Smooth muscle cell (in vitro differentiated cells): Measurements from ENCODE around the gene RIT1. TPM values are rescaled to one million over a fixed set of nuclear protein-coding genes. Genes with fewer than 3 reads are reported as not detected.

Experiments used
- DNase-seq: peaks from one replicate; lab custom pipeline; 2025; ENCODE audit not compliant: unreplicated experiment; lab: John Stamatoyannopoulos, UW
- H2AFZ ChIP-seq: fragments of 200-600 bp; sonication (generic); 2 replicates; pipeline ENCODE4 v1.6.0; 2016; ENCODE audit warnings: antibody characterized with exemption, low read depth, mild to moderate bottlenecking
- H3F3A ChIP-seq: fragments of 200-600 bp; sonication (generic); 2 replicates; pipeline ENCODE4 v1.6.0; 2017; ENCODE audit warnings: antibody characterized with exemption, low read depth
- H3K27ac ChIP-seq: fragments of 200-600 bp; sonication (generic); 2 replicates; pipeline ENCODE4 v1.5.1; 2016; ENCODE audit warnings: low read depth, mild to moderate bottlenecking
- H3K27me3 ChIP-seq: fragments of 200-600 bp; sonication (generic); 2 replicates; pipeline ENCODE4 v1.6.1; 2016; ENCODE audit warnings: low read depth, mild to moderate bottlenecking
- H3K36me3 ChIP-seq: fragments of 200-600 bp; sonication (generic); 2 replicates; pipeline ENCODE4 v1.5.1; 2016; ENCODE audit warnings: low read depth
- H3K4me1 ChIP-seq: fragments of 200-600 bp; sonication (generic); 2 replicates; pipeline ENCODE4 v1.5.1; 2016; ENCODE audit warnings: low read depth
- H3K4me2 ChIP-seq: fragments of 200-600 bp; sonication (generic); 2 replicates; pipeline ENCODE4 v1.6.0; 2016; ENCODE audit warnings: mild to moderate bottlenecking
- H3K4me3 ChIP-seq: fragments of 200-600 bp; sonication (generic); 2 replicates; pipeline ENCODE4 v1.5.1; 2016; ENCODE audit warnings: mild to moderate bottlenecking
- H3K79me2 ChIP-seq: fragments of 200-600 bp; sonication (generic); 2 replicates; pipeline ENCODE4 v1.6.0; 2016; ENCODE audit warnings: low read depth, mild to moderate bottlenecking
- H3K9ac ChIP-seq: fragments of 200-600 bp; sonication (generic); 2 replicates; pipeline ENCODE4 v1.6.0; 2016; ENCODE audit warnings: low read depth
- H3K9me3 ChIP-seq: fragments of 200-600 bp; sonication (generic); replicated peaks from 2 replicates; pipeline ENCODE4 v1.5.1; 2016; ENCODE audit warnings: low read depth
- H4K20me1 ChIP-seq: fragments of 200-600 bp; sonication (generic); 2 replicates; pipeline ENCODE4 v1.6.0; 2016; ENCODE audit warnings: low read depth
- WGBS: methylation state at CpG from one replicate; pipeline ENCODE4 v1.1.7; 2016; ENCODE audit warnings: low lambda C conversion rate; 5-methylcytosine and 5-hydroxymethylcytosine counted together
- microRNA-seq: library from miRNA; unstranded; fragments of <30 nt; microRNA quantifications from one replicate; pipeline ENCODE4, GENCODE V29; 2016; ENCODE audit warnings: borderline number of aligned reads
- polyA plus RNA-seq: library from polyadenylated mRNA; unstranded; fragments of >200 nt; fragmentation: Nextera tagmentation; extraction: Ambion mirVana; gene quantifications from 2 replicates; pipeline ENCODE4 v1.2.1, GENCODE V29; 2016
- small RNA-seq: library from RNA; depleted of rRNA; stranded (forward); fragments of <200 nt; gene quantifications from one replicate; pipeline ENCODE3, GENCODE V24; 2014
- total RNA-seq: library from RNA; depleted of rRNA; stranded (reverse); fragments of >200 nt; gene quantifications from 2 replicates; pipeline ENCODE4 v1.2.3, GENCODE V29; 2014
- TF ChIP-seq, protein P1 (sequence below): fragments of 200-600 bp; sonication (generic); IDR thresholded peaks from 2 replicates; pipeline ENCODE4 v1.5.1; 2017; ENCODE audit warnings: borderline replicate concordance, mild to moderate bottlenecking, antibody characterized with exemption; ENCODE audit not compliant: insufficient read depth, poor library complexity, severe bottlenecking

RIT1 gene
- total and polyA plus RNA-seq, 2 experiments from 2014 or later, result 63.6 to 65.3 TPM

DNA sequence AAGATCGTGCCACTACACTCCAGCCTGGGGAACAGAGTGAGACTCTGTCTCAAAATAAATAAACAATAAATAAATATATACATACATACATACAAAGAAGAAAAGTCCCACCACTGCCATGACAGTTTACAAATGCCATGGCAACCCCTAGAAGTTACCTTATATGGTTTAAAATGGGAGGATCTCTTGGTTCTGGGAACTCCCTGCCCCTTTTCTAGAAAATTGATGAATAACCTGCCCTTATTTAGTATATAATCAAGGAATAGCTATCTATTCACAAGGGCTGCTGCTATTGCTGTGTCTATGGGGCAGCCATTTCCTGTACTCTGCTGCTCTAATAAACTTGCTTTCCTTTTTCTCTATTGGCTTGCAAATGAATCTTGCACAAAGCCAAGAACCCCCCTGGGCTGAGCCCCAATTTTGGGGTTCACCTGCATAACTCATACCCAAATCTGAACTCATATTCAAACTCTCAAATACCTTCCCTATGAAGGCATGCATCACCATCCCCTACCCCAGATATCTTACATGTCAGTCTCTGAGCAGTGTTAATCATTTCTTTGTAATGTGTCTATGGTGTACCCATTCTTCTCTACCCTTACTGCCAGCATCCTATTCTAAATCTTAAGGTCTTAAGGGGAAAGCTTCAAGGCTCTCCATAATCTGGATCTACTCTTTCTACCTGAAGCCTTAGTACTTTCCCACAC is 63.2 kb downstream of the RIT1 start:
- Histone ChIP-seq H3K36me3 (peaks cover 19% of the 10 kb centered on the region), H3K4me2 (no peak overlapping the region), H3K4me1 (no peaks in the 10 kb centered on the region), H2AFZ (no peak overlapping the region), H3K79me2 (peaks cover 90% of the 10 kb centered on the region), H3K27ac (no peak overlapping the region), H3F3A (no peaks in the 10 kb centered on the region), H3K9me3 (no peaks in the 10 kb centered on the region), H4K20me1 (peaks cover 66% of the 10 kb centered on the region), H3K4me3 (no peak overlapping the region), H3K27me3 (no peaks in the 10 kb centered on the region), H3K9ac (no peak overlapping the region)
- DNase-seq, result no peak
- 100% methylated on average over 1 of the region's 1 CpG for WGBS
- TF ChIP-seq, protein P1, sequence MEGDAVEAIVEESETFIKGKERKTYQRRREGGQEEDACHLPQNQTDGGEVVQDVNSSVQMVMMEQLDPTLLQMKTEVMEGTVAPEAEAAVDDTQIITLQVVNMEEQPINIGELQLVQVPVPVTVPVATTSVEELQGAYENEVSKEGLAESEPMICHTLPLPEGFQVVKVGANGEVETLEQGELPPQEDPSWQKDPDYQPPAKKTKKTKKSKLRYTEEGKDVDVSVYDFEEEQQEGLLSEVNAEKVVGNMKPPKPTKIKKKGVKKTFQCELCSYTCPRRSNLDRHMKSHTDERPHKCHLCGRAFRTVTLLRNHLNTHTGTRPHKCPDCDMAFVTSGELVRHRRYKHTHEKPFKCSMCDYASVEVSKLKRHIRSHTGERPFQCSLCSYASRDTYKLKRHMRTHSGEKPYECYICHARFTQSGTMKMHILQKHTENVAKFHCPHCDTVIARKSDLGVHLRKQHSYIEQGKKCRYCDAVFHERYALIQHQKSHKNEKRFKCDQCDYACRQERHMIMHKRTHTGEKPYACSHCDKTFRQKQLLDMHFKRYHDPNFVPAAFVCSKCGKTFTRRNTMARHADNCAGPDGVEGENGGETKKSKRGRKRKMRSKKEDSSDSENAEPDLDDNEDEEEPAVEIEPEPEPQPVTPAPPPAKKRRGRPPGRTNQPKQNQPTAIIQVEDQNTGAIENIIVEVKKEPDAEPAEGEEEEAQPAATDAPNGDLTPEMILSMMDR, result no peak

Small RNA genes within 50 kb of the gene (microRNA-seq; reads per million reads assigned to microRNA genes)
- gene MIR6738, result not detected

Small RNA genes within 50 kb of the gene (small RNA-seq; reads per million reads assigned to genes)
- not detected for gene MIR6738
- gene RF00015, result not detected
- gene SCARNA4, result not detected
- gene SNORA80E, result 48.0 reads per million, percentile 96 among the genes with 10 or more reads in this experiment

Other genes starting within 250 kb of the RIT1 start
- gene YY1AP1, start 222.6 kb downstream of the RIT1 start, total RNA-seq, result 33.9 and 36.5 TPM in 2 replicates
- gene YY1AP1, start 222.6 kb downstream of the RIT1 start, polyA plus RNA-seq, result 27.8 and 29.7 TPM in 2 replicates
- gene DAP3, start 222.3 kb downstream of the RIT1 start, total RNA-seq, result 60.2 and 86.3 TPM in 2 replicates
- gene DAP3, start 222.3 kb downstream of the RIT1 start, polyA plus RNA-seq, result 61.2 and 64.5 TPM in 2 replicates
- gene GON4L, start 54.1 kb downstream of the RIT1 start, total RNA-seq, result 21.0 and 22.2 TPM in 2 replicates
- 40.8 and 45.3 TPM in 2 replicates for gene GON4L, start 54.1 kb downstream of the RIT1 start, polyA plus RNA-seq
- gene SYT11, start 51.8 kb downstream of the RIT1 start, total RNA-seq, result 3.4 and 4.6 TPM in 2 replicates
- gene SYT11, start 51.8 kb downstream of the RIT1 start, polyA plus RNA-seq, result 2.1 and 2.9 TPM in 2 replicates
- 35.6 and 41.7 TPM in 2 replicates for gene KHDC4, start 23.1 kb upstream of the RIT1 start, total RNA-seq
- gene KHDC4, start 23.1 kb upstream of the RIT1 start, polyA plus RNA-seq, result 14.9 and 18.3 TPM in 2 replicates
- not detected in 2 replicates for gene RXFP4, start 30.3 kb upstream of the RIT1 start, total RNA-seq
- gene RXFP4, start 30.3 kb upstream of the RIT1 start, polyA plus RNA-seq, result 0.66 and 1.5 TPM in 2 replicates
- gene ARHGEF2, start 67.2 kb upstream of the RIT1 start, total RNA-seq, result 30.2 and 58.0 TPM in 2 replicates
- gene ARHGEF2, start 67.2 kb upstream of the RIT1 start, polyA plus RNA-seq, result 21.0 and 24.2 TPM in 2 replicates
- gene SSR2, start 109.6 kb upstream of the RIT1 start, total RNA-seq, result 452 and 457 TPM in 2 replicates
- 408 and 447 TPM in 2 replicates for gene SSR2, start 109.6 kb upstream of the RIT1 start, polyA plus RNA-seq
- 18.1 and 18.8 TPM in 2 replicates for gene UBQLN4, start 142.4 kb upstream of the RIT1 start, total RNA-seq
- gene UBQLN4, start 142.4 kb upstream of the RIT1 start, polyA plus RNA-seq, result 19.4 and 23.3 TPM in 2 replicates
- gene LAMTOR2, start 143.4 kb upstream of the RIT1 start, total RNA-seq, result 32.2 and 55.1 TPM in 2 replicates
- 146 and 156 TPM in 2 replicates for gene LAMTOR2, start 143.4 kb upstream of the RIT1 start, polyA plus RNA-seq
- 16.8 and 27.1 TPM in 2 replicates for gene RAB25, start 149.8 kb upstream of the RIT1 start, total RNA-seq
- 8.9 and 53.5 TPM in 2 replicates for gene RAB25, start 149.8 kb upstream of the RIT1 start, polyA plus RNA-seq
- 13.5 and 13.8 TPM in 2 replicates for gene MEX3A, start 171.1 kb upstream of the RIT1 start, total RNA-seq
- 10.5 and 11.0 TPM in 2 replicates for gene MEX3A, start 171.1 kb upstream of the RIT1 start, polyA plus RNA-seq
- gene LMNA, start 203.4 kb upstream of the RIT1 start, total RNA-seq, result 237 and 256 TPM in 2 replicates
- 626 and 674 TPM in 2 replicates for gene LMNA, start 203.4 kb upstream of the RIT1 start, polyA plus RNA-seq
- gene SEMA4A, start 242.2 kb upstream of the RIT1 start, total RNA-seq, result 2.1 and 5.0 TPM in 2 replicates
- gene SEMA4A, start 242.2 kb upstream of the RIT1 start, polyA plus RNA-seq, result 2.2 and 4.2 TPM in 2 replicates